Large intestine (tissue), 3 donors: ENCODE results near the gene SPOP. TPM values are rescaled to one million over a fixed set of nuclear protein-coding genes. Genes with fewer than 3 reads are reported as not detected.
"Not testable (repeated sequence)": the region's sequence is repeated elsewhere in the genome, so short reads cannot be mapped to it uniquely, and the experiment has no call there.

Source experiments
- DNase-seq, 2 donors: peaks; one replicate each; pipeline versions ENCODE4 v3.0.0 to v3.0.0-alpha.2; 2013
- H3K27ac ChIP-seq: one replicate; pipeline ENCODE4 v1.5.1; 2013; ENCODE audit warnings: low read length
- H3K27me3 ChIP-seq: 2 replicates; pipeline ENCODE4 v1.6.1; 2013; ENCODE audit warnings: low read length; ENCODE audit not compliant: control insufficient read depth, insufficient read depth
- H3K36me3 ChIP-seq: 2 replicates; pipeline ENCODE4 v1.6.1; 2013; ENCODE audit warnings: low read length; ENCODE audit not compliant: control insufficient read depth, insufficient read depth
- H3K4me1 ChIP-seq: one replicate; pipeline ENCODE4 v1.6.1; 2013; ENCODE audit warnings: low read length; ENCODE audit not compliant: control insufficient read depth, insufficient read depth
- H3K4me3 ChIP-seq: one replicate; pipeline ENCODE4 v1.5.1; 2013; ENCODE audit warnings: low read length
- H3K9me3 ChIP-seq: one replicate; pipeline ENCODE4 v1.6.1; 2013; ENCODE audit warnings: mild to moderate bottlenecking, low read depth, low read length, moderate library complexity; ENCODE audit not compliant: control insufficient read depth
- whole genome bisulfite sequencing: methylation state at CpG from one replicate; pipeline ENCODE4 v1.1.5; 2013; ENCODE audit warnings: low lambda C conversion rate; ENCODE audit not compliant: insufficient coverage; 5-methylcytosine and 5-hydroxymethylcytosine counted together
- polyA plus RNA-seq: library from polyadenylated mRNA; unstranded; fragments of 120-200 nt; gene quantifications from one replicate; pipeline ENCODE4 v1.2.1, GENCODE V29; 2013

Gene SPOP
- polyA plus RNA-seq, 1 donor, result 54.3 TPM

GRCh38 chr17:49659661-49660382 is 18.1 kb downstream of the SPOP start:
- H3K4me1 ChIP-seq, result no peaks in the 10 kb centered on the region
- no peaks in the 10 kb centered on the region for H3K9me3 ChIP-seq
- DNase-seq, result no peak
- H3K27me3 ChIP-seq, result no peaks in the 10 kb centered on the region
- H3K27ac ChIP-seq, result no peak overlapping the region
- peaks cover 8% of the 10 kb centered on the region for H3K36me3 ChIP-seq
- no peak overlapping the region for H3K4me3 ChIP-seq
- 94% methylated on average over 2 of the region's 3 CpGs for WGBS

- H3K27ac ChIP-seq, result no peak overlapping the region
- DNase-seq, result no peak
- WGBS, result no CpG with 5 or more reads among the region's 1 CpG
- no peaks in the 10 kb centered on the region for H3K4me1 ChIP-seq
- no peak overlapping the region for H3K4me3 ChIP-seq
- H3K27me3 ChIP-seq, result no peaks in the 10 kb centered on the region
- H3K9me3 ChIP-seq, result no peaks in the 10 kb centered on the region
- no peaks in the 10 kb centered on the region for H3K36me3 ChIP-seq
Measured at GRCh38 chr17:49656247-49656646, 21.6 kb downstream of the SPOP start.

GRCh38 chr17:49647256-49647585 is 30.7 kb downstream of the SPOP start:
- DNase-seq, result no peak
- no peaks in the 10 kb centered on the region for H3K27me3 ChIP-seq
- no peak overlapping the region for H3K27ac ChIP-seq
- no peaks in the 10 kb centered on the region for H3K9me3 ChIP-seq
- no peaks in the 10 kb centered on the region for H3K36me3 ChIP-seq
- no peaks in the 10 kb centered on the region for H3K4me1 ChIP-seq
- WGBS, result 80% methylated on average over 1 of the region's 8 CpGs
- no peak overlapping the region for H3K4me3 ChIP-seq

GRCh38 chr17:49646391-49647255 is 31.3 kb downstream of the SPOP start:
- no peaks in the 10 kb centered on the region for H3K36me3 ChIP-seq
- no peaks in the 10 kb centered on the region for H3K9me3 ChIP-seq
- WGBS, result no CpG with 5 or more reads among the region's 10 CpGs
- H3K4me1 ChIP-seq, result no peaks in the 10 kb centered on the region
- peak in 1 of 2 donors; percentile 3 for DNase-seq
- no peak overlapping the region for H3K27ac ChIP-seq
- H3K4me3 ChIP-seq, result no peak overlapping the region
- H3K27me3 ChIP-seq, result no peaks in the 10 kb centered on the region

- not testable (repeated sequence) for H3K27me3 ChIP-seq, H3K36me3 ChIP-seq, H3K9me3 ChIP-seq, H3K4me1 ChIP-seq, H3K4me3 ChIP-seq, H3K27ac ChIP-seq, DNase-seq
- no CpG with 5 or more reads among the region's 1 CpG for WGBS
Measured at GRCh38 chr17:49646056-49646390, 31.9 kb downstream of the SPOP start.

- DNase-seq, result no peak
- Histone ChIP-seq H3K36me3 (no peaks in the 10 kb centered on the region), H3K4me3 (no peak overlapping the region), H3K27ac (no peak overlapping the region), H3K4me1 (no peaks in the 10 kb centered on the region), H3K27me3 (no peaks in the 10 kb centered on the region), H3K9me3 (no peaks in the 10 kb centered on the region)
- WGBS, result 60% methylated on average over 1 of the region's 1 CpG
Measured at GRCh38 chr17:49645654-49646053, 32.2 kb downstream of the SPOP start.

- WGBS, result no CpG with 5 or more reads among the region's 3 CpGs
- Histone ChIP-seq H3K36me3 (no peaks in the 10 kb centered on the region), H3K4me3 (no peak overlapping the region), H3K4me1 (no peaks in the 10 kb centered on the region), H3K27me3 (no peaks in the 10 kb centered on the region), H3K27ac (no peak overlapping the region), H3K9me3 (no peaks in the 10 kb centered on the region)
- DNase-seq, result no peak
Measured at GRCh38 chr17:49640556-49640955, 37.3 kb downstream of the SPOP start.

- no peaks in the 10 kb centered on the region for H3K4me1 ChIP-seq
- H3K9me3 ChIP-seq, result no peaks in the 10 kb centered on the region
- H3K36me3 ChIP-seq, result no peaks in the 10 kb centered on the region
- no CpG with 5 or more reads among the region's 5 CpGs for WGBS
- no peak overlapping the region for H3K4me3 ChIP-seq
- H3K27ac ChIP-seq, result no peak overlapping the region
- DNase-seq, result no peak
- no peaks in the 10 kb centered on the region for H3K27me3 ChIP-seq
Measured at GRCh38 chr17:49638818-49639217, 39.1 kb downstream of the SPOP start.

- Histone ChIP-seq H3K4me1 (peaks cover 2% of the 10 kb centered on the region), H3K36me3 (no peaks in the 10 kb centered on the region), H3K4me3 (no peak overlapping the region), H3K9me3 (no peaks in the 10 kb centered on the region), H3K27ac (no peak overlapping the region), H3K27me3 (no peaks in the 10 kb centered on the region)
- DNase-seq, result no peak
- WGBS, result no CpG with 5 or more reads among the region's 1 CpG
Measured at GRCh38 chr17:49637739-49638138, 40.2 kb downstream of the SPOP start.

- H3K4me1 ChIP-seq, result peaks cover 2% of the 10 kb centered on the region
- no peak for DNase-seq
- H3K4me3 ChIP-seq, result no peak overlapping the region
- no peak overlapping the region for H3K27ac ChIP-seq
- H3K27me3 ChIP-seq, result no peaks in the 10 kb centered on the region
- H3K36me3 ChIP-seq, result no peaks in the 10 kb centered on the region
- H3K9me3 ChIP-seq, result no peaks in the 10 kb centered on the region
- WGBS, result no CpG with 5 or more reads among the region's 7 CpGs
Measured at GRCh38 chr17:49637050-49637449, 40.8 kb downstream of the SPOP start.

- H3K9me3 ChIP-seq, result no peaks in the 10 kb centered on the region
- H3K4me1 ChIP-seq, result peaks cover 2% of the 10 kb centered on the region
- no peaks in the 10 kb centered on the region for H3K27me3 ChIP-seq
- DNase-seq, result no peak
- H3K36me3 ChIP-seq, result no peaks in the 10 kb centered on the region
- WGBS, result 100% methylated on average over 1 of the region's 1 CpG
- no peak overlapping the region for H3K27ac ChIP-seq
- H3K4me3 ChIP-seq, result no peak overlapping the region
Measured at GRCh38 chr17:49635121-49635520, 42.8 kb downstream of the SPOP start.
